ENCODE data around the gene CHMP4B.
A peak's percentile ranks its signal among the peaks of the same experiment; 100 is the strongest.

The CHMP4B gene, protein sequence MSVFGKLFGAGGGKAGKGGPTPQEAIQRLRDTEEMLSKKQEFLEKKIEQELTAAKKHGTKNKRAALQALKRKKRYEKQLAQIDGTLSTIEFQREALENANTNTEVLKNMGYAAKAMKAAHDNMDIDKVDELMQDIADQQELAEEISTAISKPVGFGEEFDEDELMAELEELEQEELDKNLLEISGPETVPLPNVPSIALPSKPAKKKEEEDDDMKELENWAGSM

DNA sequence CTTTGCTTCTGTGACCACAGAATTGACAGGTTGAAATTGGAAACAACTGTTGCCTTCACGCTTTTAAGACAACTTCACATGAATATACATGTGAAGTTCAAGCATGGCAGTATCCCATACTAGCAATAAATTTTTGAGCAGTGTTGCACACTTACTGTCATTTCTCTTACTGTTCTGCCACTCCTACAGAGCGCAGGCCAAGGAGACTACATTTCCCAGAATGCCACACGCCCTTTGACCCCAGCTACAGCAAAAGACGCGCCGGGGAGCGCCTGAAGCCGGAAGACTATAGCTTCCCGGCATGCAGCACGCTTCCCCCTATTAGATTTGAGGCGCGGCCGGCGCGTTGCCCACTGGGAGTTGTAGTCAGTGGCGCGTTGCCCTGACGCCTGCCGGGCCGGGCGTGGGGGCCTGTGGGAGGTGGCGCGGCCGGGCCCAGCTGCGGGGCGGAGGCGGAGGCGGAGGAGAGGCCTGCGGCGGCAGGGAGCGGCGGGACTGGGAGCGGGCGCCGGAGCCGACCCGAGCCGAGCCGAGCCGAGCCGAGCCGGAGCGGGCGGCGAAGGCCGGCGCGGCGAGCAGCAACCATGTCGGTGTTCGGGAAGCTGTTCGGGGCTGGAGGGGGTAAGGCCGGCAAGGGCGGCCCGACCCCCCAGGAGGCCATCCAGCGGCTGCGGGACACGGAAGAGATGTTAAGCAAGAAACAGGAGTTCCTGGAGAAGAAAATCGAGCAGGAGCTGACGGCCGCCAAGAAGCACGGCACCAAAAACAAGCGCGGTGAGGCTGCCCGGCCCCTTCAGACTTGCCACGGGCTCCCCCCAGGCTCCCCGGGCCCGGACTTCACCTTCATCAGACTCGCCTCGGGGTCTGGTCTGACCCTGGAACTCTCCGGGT, at the start of gene CHMP4B:
Gene CHMP4B (plus strand): TSS at position 464 of the 891 bp plus-strand sequence. CDS start 121 bp downstream, at position 585.
- DNase-seq (ENCODE audit: low read depth), result peak; percentile 97

DNA sequence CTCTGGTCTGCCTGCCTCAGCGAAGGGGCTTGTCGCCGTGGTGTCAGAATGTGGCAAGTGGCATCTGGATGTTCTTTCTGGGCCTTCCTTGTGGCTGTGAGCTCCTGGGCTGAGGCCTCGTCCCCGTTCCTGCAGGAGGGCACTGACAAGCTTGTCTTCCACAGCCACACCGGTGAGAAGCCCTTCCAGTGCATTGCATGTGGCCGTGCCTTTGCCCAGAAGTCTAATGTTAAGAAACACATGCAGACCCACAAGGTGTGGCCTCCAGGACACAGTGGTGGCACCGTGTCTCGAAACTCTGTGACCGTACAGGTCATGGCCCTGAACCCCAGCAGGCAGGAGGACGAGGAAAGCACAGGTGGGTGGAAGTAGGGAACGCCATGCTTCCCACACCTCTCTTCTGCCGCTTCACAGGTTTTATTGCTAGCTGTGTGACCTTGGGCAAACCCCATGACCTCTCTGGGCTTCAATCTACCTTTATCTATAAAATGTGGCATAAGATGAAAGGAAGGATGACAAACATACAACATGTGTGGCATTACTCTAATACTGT, 49.4 kb upstream of the CHMP4B start:
- DNase-seq (ENCODE audit: low read depth), result no peak

DNA sequence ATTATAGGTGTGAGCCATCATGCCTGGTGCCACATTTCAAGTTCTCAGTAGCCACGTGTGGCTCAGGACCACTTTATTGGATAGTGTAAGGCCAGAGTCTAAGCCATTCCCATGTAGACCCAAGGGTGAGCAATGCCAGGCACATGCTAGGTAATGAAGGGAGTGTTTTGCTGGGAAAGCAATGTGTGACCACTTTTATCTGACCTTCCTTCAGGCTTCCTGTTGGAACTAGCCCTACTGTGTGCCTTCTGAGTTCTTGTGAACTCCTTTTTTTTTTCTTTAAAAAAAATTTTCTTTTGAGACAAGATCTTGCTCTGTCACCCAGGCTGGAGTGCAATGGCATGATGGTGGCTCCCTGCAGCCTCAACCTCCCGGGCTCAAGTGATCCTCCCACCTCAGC, 46.0 kb upstream of the CHMP4B start:
- DNase-seq (ENCODE audit: low read depth), result no peak

DNA sequence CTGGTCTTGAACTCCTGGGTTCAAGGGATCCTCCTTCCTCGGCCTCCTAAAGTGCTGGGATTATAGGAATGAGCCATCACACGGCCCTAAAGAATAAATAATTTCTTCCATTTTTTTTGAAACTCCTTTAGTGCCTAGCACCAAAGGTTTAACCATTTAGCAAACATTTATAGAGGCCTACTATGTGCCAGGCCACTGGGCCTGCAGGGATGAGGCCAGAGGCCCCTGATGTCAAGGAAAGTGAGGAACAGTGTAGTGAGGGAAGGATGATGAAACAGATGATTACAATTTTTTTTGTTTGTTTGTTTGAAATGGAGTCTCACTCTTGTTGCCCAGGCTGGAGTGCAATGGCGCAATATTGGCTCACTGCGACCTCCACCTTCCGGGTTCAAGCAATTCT, 45.6 kb upstream of the CHMP4B start:
- no peak for DNase-seq (ENCODE audit: low read depth)

DNA sequence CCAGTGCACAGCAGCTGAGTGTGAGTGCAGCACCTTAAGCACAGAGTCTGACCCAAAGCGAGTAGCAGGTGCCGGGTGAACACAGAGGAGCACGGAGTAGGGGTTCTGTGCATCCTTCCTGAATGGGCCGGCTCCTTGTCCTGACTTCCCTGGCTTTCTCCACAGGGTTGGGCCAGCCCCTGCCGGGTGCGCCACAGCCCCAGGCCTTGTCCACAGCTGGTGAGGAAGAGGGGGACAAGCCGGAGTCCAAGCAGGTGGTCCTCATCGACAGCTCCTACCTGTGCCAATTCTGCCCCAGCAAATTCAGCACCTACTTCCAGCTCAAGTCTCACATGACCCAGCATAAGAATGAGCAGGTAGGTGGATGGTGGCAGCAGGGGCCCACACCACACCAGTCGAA, 44.5 kb upstream of the CHMP4B start:
- no peak for DNase-seq (ENCODE audit: low read depth)

DNA sequence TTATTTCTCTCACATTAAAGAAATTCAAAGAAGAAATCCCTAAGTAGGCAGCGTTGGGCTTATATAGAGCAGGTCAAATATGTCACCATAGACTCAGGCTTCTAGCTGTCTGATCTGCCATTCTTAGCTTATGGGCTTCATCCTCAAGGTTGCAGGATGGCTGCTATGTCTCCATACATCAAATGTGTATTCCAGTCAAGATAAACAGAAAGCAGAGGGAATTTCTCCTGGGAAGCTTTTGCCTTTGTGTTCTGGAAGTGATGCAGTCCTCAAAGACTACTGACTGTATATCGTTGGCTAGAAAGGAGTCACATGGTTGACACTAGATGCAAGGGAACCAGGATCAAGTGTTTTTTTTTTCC, 43.4 kb upstream of the CHMP4B start:
- no peak for DNase-seq (ENCODE audit: low read depth)

DNA sequence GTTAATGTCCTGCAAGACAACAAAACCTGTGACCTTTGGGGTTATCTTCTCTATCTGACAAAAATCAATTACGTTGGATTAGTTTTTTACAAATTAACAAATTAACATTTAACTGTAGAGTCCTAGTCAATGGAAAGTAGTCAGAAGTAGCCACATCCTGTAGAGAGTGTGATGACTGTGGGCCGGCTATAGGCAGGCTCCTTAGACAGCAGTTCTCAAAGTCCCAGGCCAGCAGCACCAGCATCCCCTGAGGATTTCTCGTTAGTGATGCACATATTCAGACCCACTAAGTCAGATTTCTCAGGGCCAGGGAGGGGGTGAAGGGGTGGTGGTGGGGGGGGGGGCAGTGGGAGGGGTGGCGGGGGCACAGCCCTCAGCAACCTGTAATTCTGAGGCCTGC, 42.1 kb upstream of the CHMP4B start:
- DNase-seq (ENCODE audit: low read depth), result no peak

DNA sequence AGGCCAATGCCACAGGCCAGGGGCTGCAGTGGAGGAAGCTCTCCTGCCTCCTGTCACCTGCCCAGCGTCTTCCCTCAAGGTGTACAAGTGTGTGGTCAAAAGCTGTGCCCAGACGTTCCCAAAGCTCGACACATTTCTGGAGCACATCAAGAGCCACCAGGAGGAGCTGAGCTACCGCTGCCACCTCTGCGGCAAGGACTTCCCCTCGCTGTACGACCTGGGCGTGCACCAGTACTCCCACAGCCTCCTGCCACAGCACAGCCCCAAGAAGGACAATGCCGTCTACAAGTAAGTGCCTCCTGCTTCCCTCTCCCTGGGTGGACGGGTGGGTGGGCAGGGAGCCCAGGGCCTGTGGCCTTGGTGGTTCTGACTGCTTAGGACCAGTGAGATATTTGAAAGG, 41.1 kb upstream of the CHMP4B start:
- DNase-seq (ENCODE audit: low read depth), result no peak

DNA sequence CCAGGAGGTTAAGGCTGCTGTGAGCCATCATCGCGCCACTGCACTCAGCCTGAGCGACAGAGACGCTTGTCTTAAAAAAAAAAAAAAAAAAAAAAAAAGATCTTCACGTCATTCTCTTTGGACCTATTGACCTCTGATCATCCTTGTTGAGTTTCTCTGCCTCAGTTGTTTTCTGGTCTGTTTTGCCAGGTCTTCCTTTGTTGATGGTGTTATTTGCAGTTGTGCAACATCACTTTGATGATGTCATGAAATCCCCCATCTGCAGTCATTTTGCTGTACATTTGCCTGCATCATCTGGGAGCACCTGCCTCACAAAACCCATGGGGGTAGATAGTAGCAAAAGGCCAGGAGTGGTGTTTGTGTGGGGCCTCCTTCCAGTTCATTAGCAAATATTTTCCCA, 39.2 kb upstream of the CHMP4B start:
- no peak for DNase-seq (ENCODE audit: low read depth)

DNA sequence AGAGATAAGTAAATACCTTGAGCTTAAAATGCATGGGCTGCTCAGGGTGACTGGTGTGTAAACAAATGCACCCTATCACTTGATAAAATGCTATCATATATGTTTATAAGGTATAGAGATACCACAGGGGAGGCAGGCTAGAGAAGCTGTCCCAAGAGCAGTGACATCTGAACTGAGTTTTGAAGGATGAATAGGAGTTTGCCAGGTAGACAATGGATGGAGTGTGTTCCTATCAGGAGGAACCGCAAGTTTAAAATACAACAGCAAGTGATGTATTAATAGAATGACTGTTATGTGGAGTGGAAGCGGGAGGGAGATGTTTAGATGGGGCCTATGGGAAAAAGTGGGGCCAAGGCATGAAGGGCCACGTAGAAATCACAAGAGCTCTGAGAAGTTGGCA, 38.7 kb upstream of the CHMP4B start:
- DNase-seq (ENCODE audit: low read depth), result no peak

DNA sequence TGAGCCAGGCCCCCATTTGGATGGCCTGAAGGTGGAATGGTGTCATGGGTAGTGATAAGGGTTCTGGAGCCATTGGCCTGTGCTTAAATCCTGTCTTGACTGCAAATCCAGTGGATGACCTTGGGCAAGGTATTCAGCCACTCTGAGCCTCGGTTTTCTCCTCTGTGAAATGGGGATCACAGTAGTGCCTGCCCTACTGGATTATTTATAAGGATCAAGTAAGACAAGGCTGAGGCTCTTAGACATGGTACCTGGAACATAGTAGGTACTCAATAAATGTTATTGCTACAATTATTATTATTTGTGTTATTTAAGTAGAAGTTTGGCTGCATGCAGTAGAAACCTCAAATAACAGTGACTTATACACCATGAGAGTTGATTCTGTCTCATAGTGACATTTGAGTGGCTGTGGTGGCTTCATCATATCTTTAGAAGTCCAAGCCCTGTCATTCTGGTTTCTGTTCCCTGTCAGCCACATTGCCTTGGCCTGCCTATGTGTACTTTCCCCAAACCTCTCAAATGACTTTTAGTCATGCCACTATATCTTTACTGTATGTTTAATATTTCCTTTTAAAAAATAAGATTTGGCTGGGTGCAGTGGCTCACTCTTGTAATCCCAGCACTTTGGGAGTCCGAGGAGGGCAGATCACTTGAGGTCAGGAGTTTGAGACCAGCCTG, 37.6 kb upstream of the CHMP4B start:
- DNase-seq (ENCODE audit: low read depth), result no peak

DNA sequence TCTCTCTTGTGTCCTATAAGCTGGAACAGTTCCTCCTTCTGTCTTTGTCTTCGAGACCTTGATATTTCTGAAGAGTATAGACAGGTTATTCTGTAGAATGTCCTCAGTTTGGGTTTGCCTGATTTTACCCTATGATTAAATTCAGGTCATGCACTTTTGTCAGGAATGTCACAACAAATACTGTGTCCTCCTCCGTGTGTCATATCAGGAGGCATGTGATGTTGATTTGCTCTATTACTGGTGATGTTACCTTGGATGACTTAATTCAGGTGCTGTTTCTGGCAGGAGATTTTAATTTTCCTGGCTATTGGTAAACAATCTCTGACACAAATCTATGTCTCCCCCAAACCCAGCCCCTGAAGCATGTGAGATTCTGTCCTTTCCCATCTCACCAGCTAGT, 33.3 kb upstream of the CHMP4B start:
- no peak for DNase-seq (ENCODE audit: low read depth)

DNA sequence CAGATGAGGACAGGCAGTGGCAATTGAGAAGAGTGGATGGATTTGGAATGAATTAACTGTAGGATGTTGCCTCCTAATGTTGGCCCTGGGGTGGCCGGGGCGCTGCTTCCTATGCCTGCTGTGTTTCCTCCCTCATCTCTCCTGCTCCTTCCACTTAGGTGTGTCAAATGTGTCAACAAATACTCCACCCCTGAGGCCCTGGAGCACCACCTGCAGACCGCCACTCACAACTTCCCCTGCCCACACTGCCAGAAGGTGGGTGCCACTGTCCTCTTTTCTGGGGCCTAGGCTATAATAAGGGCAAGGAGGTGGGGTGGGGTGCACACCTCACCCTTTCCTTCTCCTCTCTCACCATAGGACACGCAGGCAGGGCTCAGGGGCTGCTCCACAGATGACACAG, 30.0 kb upstream of the CHMP4B start:
- DNase-seq (ENCODE audit: low read depth), result no peak

DNA sequence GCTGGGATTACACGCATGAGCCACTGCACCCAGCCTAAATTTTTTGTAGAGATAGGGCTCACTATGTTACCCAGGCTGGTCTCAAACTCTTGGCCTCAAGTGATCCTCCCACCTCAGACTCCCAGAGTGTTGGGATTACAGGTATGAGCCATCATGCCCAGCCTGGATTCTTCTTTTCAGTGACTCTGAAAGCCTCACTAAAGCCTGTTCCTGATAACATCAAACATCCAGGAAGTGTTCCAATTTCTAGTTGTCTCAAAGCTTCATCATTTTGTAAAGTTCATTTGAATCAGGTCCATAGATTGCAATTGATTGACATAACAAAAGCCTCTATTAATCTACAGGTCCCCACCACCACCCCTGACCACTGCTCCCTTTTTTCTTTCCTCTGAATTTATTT, 29.2 kb upstream of the CHMP4B start:
- no peak for DNase-seq (ENCODE audit: low read depth)

DNA sequence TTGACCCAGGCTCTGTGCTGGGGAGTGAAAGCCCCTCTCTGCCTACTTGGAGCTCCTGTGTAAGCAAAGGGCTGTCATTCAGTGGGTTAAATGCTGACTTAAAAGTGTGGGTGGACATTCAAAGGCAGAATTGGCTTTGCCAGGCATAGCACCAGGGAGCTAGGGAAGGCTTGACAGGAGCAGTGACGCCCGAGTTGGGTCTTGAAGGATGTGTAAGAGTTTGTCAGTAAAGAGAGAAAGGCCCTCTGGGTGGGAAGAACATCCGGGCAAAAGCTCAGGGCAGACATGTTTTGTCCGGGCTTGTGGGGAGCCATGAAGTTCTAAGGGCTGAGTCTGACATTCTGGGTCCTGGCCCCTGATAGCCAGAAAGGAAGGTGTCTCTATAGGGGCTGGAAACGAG, 27.9 kb upstream of the CHMP4B start:
- DNase-seq (ENCODE audit: low read depth), result no peak

DNA sequence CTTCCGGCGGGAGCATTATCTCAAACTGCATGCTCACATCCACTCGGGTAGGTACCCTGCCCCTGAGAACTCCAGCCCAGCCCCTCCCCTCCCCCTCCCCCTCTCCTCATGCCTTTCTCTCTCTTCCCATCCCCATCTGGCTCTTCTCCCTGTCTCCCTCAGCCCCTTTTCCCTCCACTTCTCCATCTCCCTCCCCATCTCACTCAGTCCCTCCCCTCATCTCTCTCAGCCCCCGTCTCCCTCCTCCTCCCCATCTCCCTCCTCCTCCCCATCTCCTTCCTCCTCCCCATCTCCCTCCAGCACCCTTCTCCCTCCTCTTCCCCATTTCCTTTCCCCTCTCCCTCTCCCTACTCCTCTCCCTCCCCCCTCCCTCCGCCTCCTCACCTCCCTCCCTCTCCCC, 27.3 kb upstream of the CHMP4B start:
- no peak for DNase-seq (ENCODE audit: low read depth)

DNA sequence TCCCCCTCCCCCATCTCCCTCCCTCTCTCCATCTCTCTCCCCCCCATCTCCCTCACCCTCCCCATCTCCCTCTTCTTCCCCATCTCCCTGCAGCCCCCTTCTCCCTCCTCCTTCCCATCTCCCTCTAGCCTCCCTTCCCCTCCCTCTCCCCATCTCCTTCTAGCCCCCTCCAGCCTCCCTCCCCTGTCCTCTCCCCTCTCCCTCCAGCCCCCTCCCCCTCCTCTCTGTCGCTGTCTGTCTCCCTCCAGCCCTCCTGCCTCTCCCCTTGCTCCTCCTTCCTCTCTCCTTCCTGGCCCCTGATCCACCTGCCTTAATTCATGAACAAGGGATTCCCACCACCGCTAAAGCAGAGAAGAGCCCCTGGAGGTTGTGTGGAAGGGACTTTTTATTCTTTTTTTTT, 26.9 kb upstream of the CHMP4B start:
- DNase-seq (ENCODE audit: low read depth), result no peak

DNA sequence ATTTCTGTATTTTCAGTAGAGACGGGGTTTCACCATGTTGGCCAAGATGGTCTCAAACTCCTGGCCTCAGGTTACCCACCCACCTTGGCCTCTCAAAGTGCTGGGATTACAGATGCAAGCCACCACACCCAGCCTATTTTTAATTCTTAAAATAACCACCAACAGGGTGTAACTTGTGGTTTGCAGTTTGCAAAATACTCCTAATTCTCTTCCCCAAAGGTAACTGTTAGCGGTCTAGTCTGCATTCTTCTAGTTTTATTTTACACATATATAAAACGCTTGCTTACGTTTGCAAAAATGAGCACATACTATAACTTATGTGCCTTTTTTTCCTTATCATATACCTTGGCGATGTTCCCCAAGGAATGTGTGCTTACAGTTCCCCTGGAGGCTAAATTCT, 25.6 kb upstream of the CHMP4B start:
- no peak for DNase-seq (ENCODE audit: low read depth)

DNA sequence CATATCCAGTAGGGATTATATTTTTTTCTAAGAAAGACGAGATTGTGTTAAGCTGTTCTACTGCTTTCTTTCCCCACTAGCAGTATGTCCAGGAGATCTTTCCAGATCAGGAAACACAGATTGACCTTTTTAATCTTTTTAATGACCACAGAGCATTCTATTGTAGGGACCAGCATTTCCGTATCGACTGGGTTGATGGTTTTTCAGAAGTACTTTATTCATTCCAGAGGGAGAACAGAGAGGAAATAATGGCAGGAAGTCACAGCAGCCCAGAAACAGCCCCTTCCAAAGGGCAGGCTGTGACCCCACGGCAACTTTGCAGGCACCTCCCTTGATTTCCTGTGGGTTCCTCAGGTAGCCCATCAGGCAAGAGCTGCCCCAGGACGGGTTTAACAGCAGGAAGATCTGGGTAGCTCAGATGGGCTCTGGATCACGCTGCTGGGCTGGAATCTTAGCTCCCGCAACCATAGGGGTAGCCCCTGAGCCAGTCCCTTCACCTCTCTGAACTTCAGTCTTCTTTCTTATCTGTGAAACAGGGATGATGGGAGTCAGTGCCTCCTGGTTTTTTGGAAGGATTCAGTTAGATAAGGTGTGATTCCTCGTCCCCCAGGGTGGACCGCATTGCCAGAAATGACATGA, 23.8 kb upstream of the CHMP4B start:
- no peak for DNase-seq (ENCODE audit: low read depth)

DNA sequence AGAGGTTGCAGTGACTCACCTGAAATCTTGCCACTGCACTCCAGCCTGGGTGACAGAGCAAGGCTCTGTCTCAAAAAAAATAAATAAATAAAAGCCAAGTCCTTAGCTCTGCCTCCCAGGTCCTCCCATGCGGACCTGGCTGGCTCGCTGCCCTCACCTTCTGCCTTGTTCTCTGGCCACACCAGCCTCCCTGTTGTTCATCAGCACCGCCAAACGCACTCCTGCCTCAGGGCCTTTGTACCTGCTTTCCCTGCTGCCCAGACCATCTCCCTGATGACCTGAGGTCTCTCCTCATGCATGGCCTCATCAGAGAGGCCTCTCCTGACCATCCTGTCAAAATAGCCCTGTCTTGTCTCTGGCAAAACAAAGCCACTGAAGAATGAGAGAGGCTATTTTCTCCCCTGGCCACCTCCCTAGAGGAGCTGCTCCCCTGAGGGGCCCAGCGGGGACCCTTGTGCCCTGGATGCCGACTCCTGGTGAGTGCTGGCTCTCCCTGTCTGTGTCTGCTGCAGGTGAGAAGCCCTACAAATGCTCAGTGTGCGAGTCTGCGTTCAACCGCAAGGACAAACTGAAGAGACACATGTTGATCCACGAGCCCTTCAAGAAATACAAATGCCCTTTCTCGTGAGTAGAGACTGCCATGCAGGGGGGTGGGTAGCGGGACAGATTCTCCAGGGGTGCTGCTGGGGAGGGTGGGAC, 22.6 kb upstream of the CHMP4B start:
- no peak for DNase-seq (ENCODE audit: low read depth)

DNA sequence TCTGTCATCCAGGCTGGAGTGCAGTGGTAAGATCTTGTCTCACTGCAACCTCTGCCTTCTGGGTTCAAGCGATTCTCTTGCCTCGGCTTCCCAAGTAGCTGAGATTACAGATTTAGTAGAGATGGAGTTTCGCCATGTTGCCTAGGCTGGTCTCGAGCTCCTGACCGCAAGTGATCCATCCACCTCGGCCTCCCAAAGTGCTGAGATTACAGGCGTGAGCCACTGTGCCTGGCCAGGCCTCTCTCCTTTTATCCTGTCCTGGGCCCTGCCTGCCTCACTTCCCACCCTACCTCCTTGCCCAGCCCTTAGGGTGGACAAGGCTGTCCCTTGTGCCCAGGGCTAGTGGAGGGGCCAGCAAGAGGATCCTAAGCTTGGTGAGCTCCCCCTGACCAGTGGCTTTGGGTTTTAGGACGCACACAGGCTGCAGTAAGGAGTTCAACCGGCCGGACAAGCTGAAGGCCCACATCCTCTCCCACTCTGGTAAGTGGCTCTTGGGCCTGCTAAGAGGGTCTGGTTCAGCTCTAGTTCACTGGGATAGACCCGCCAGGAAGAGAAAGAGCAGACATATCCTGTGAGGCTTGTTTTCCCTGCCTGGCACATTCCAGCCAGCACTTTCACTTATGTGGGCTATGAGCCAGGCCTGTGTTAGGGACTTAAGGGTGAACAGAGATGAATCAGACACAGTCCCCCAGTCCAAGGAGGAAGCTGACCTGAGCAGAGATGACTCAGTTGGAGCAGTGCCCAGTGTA, 21.9 kb upstream of the CHMP4B start:
- DNase-seq (ENCODE audit: low read depth), result no peak
